Kidney capillary endothelial cell (primary cell): ENCODE results near the gene SRPK2.
"Not testable (repeated sequence)": the region's sequence is repeated elsewhere in the genome, so short reads cannot be mapped to it uniquely, and the experiment has no call there.

Experiments used
- DNase-seq: peaks from one replicate; pipeline ENCODE4 v3.0.0-alpha.2; 2018; ENCODE audit warnings: low spot score

SRPK2 gene

GRCh38 chr7:105267244-105267643 is 121.5 kb downstream of the SRPK2 start:
- no peak for DNase-seq

- no peak for DNase-seq
These were observed 124.0 kb downstream of the SRPK2 start for GRCh38 chr7:105264707-105265106.

GRCh38 chr7:105261689-105262088 is 127.0 kb downstream of the SRPK2 start:
- no peak for DNase-seq

GRCh38 chr7:105260201-105260871 is 128.4 kb downstream of the SRPK2 start:
- not testable (repeated sequence) for DNase-seq

GRCh38 chr7:105258919-105259318 is 129.8 kb downstream of the SRPK2 start:
- DNase-seq = not testable (repeated sequence)

- DNase-seq = no peak
These were observed 131.4 kb downstream of the SRPK2 start for GRCh38 chr7:105257338-105257737.

- no peak for DNase-seq
These were observed 131.9 kb downstream of the SRPK2 start for GRCh38 chr7:105256761-105257231.

GRCh38 chr7:105250706-105251105 is 138.0 kb downstream of the SRPK2 start:
- no peak for DNase-seq

- no peak for DNase-seq
These were observed 138.5 kb downstream of the SRPK2 start for GRCh38 chr7:105250239-105250638.

GRCh38 chr7:105249216-105249615 is 139.5 kb downstream of the SRPK2 start:
- DNase-seq = no peak

GRCh38 chr7:105246679-105247078 is 142.0 kb downstream of the SRPK2 start:
- DNase-seq = no peak

GRCh38 chr7:105246256-105246655 is 142.5 kb downstream of the SRPK2 start:
- no peak for DNase-seq

- no peak for DNase-seq
These were observed 143.2 kb downstream of the SRPK2 start for GRCh38 chr7:105245398-105246114.

- no peak for DNase-seq
These were observed 144.1 kb downstream of the SRPK2 start for GRCh38 chr7:105244594-105244993.

- DNase-seq = no peak
These were observed 147.5 kb downstream of the SRPK2 start for GRCh38 chr7:105241198-105241597.

GRCh38 chr7:105238198-105238765 is 150.4 kb downstream of the SRPK2 start:
- DNase-seq = no peak

- no peak for DNase-seq
These were observed 153.8 kb downstream of the SRPK2 start for GRCh38 chr7:105234886-105235285.

- DNase-seq = not testable (repeated sequence)
These were observed 155.9 kb downstream of the SRPK2 start for GRCh38 chr7:105232829-105233291.

GRCh38 chr7:105230486-105230885 is 158.2 kb downstream of the SRPK2 start:
- DNase-seq = no peak

- no peak for DNase-seq
These were observed 159.1 kb downstream of the SRPK2 start for GRCh38 chr7:105229641-105230040.

GRCh38 chr7:105228555-105228954 is 160.2 kb downstream of the SRPK2 start:
- no peak for DNase-seq

GRCh38 chr7:105227391-105227790 is 161.3 kb downstream of the SRPK2 start:
- no peak for DNase-seq
